Heart right ventricle (tissue), 16 donors: Measurements from ENCODE around the gene RGS16. TPM values are rescaled to one million over a fixed set of nuclear protein-coding genes. Genes with fewer than 3 reads are reported as not detected.

ENCODE experiments used
- ATAC-seq, 8 donors: fragments of 200-7000 bp; cut with Tn5 transposase; one replicate each; pipeline ENCODE4 v1.9.1; 2020; ENCODE audit warnings: mild to moderate bottlenecking in 8 of 8, moderate library complexity in 8 of 8, moderate number of reproducible peaks in 1 of 8
- DNase-seq, 2 donors: peaks; one replicate each; pipeline ENCODE4 v3.0.0-alpha.2; 2020
- H3K27ac ChIP-seq, 10 donors: fragments of 200-600 bp; sonication (generic) in 2 of 10; one replicate each; pipeline versions ENCODE4 v1.5.0 to v1.8.0; 2020 to 2022; ENCODE audit warnings: mild to moderate bottlenecking in 3 of 10
- H3K27me3 ChIP-seq, 7 donors: fragments of 200-600 bp; one replicate each; pipeline ENCODE4 v1.8.0; 2021 to 2022; ENCODE audit warnings: mild to moderate bottlenecking in 2 of 7
- H3K36me3 ChIP-seq, 9 donors: fragments of 200-600 bp; sonication (generic) in 1 of 9; one replicate each; pipeline versions ENCODE4 v1.5.0 to v1.8.0; 2020 to 2022; ENCODE audit warnings: mild to moderate bottlenecking in 2 of 9
- H3K4me1 ChIP-seq, 9 donors: fragments of 200-600 bp; sonication (generic) in 1 of 9; one replicate each; pipeline versions ENCODE4 v1.5.0 to v1.8.0; 2020 to 2022; ENCODE audit warnings: mild to moderate bottlenecking in 4 of 9
- H3K4me3 ChIP-seq, 10 donors: fragments of 200-600 bp; sonication (generic) in 2 of 10; one replicate each; pipeline versions ENCODE4 v1.5.0 to v1.8.0; 2020 to 2022; ENCODE audit warnings: mild to moderate bottlenecking in 7 of 10, moderate library complexity in 2 of 10
- H3K9me3 ChIP-seq, 11 donors: fragments of 200-600 bp in 10 of 11; sonication (generic) in 2 of 11; one replicate each; pipeline versions ENCODE4 v1.5.0 to v1.8.0; 2013 to 2022; ENCODE audit warnings: mild to moderate bottlenecking in 2 of 11, control low read depth in 1 of 11, moderate library complexity in 1 of 11
- CTCF ChIP-seq, 9 donors: fragments of 200-600 bp; sonication (generic) in 2 of 9; IDR thresholded peaks; one replicate each; pipeline versions ENCODE4 v1.5.0 to v1.8.0; 2021 to 2022; ENCODE audit warnings: antibody characterized with exemption in 9 of 9, mild to moderate bottlenecking in 5 of 9, moderate library complexity in 1 of 9
- WGBS, 2 donors: extraction: QIAGEN DNeasy Blood & Tissue Kit; methylation state at CpG; one replicate each; pipeline ENCODE4 v1.1.7; 2013; ENCODE audit warnings: inconsistent platforms in 1 of 2; 5-methylcytosine and 5-hydroxymethylcytosine counted together
- intact Hi-C, 10 donors: fragments of 100-400 bp; cut with DNase I; formaldehyde crosslinking; loops; one replicate each; pipeline versions ENCODE4 v1.11.1 to v1.14.2; 2022
- polyA plus RNA-seq, 2 donors: library from polyadenylated mRNA; stranded (reverse); fragments of 200-250 nt; gene quantifications; one replicate each; pipeline ENCODE4 v1.2.3, GENCODE V29; 2013
- total RNA-seq, 10 donors: library from RNA; stranded (reverse); fragmentation: NEBNext Ultra II Directional in 3 of 10; extraction: Animal tissue kit (Norgen Biotek cat#: 25700) in 3 of 10; gene quantifications; one replicate each; pipeline versions ENCODE4 v1.2.1 to v1.2.4, GENCODE V29; 2021 to 2023
- donor health status: Arrhythmogenic right ventricular cardiomyopathy.
- donor health status: ischemic (EF 13 %, LVEDD 7.1; RV severe dilation, severe dysfunction).
- donor health status: healthy with polysubstance abuse.
- donor health status: DM: no; HTN: yes; CAD: no.
- donor health status: DM: no; HTN: no; CAD: no.
- donor health status: ischemic (EF 25% LVEDD 6.9; RV normal size, moderate dysfunction).
- donor health status: ischemic (EF 25% LVEDD 5.7; RV mildly dilated, moderate dysfunction).
- donor health status: healthy.
- donor health status: DM: yes; HTN: yes; CAD: no.
- donor health status: Ischemic cardiomyopathy.
- donor health status: ischemic (EF 35%, LVEDD 5.7; RV mildly dilated, moderate dysfunction).
- donor health status: nonischemic (EF 11% LVEDD 7.7; RV severe dilation, severe dysfunction).
- donor health status: DM: yes; HTN: yes; CAD: no.
- donor health status: PGD.
- donor health status: ischemic (EF 29% LVEDD 5.4; RV normal size, mild dysfunction).
- donor health status: nonischemic (EF 23%, LVEDD 6.1; RV moderate dilation, normal function).

RGS16 gene
- total and polyA plus RNA-seq, 12 donors, result 0.42 to 8.7 (median 2.3) TPM

- DNase-seq (no peak), ATAC-seq (no peak)
- H3K9me3 ChIP-seq, result no peaks in the 10 kb centered on the region
- no peaks in the 10 kb centered on the region for H3K27me3 ChIP-seq
- H3K27ac ChIP-seq, result no peak overlapping the region
- intact Hi-C loops, result no loop called here
- no peaks in the 10 kb centered on the region for H3K36me3 ChIP-seq
- no peaks in the 10 kb centered on the region for H3K4me1 ChIP-seq
- 90 to 94% methylated on average over 3 of the region's 3 CpGs for WGBS, 2 donors
- TF ChIP-seq CTCF (IDR thresholded peaks at IDR 0.05), result no peak
- no peak overlapping the region for H3K4me3 ChIP-seq
These were observed 39.5 kb upstream of the RGS16 start for GRCh38 chr1:182643699-182644098.

GRCh38 chr1:182642461-182642860 is 38.3 kb upstream of the RGS16 start:
- no peak for TF ChIP-seq CTCF (IDR thresholded peaks at IDR 0.05)
- Histone ChIP-seq H3K27ac (no peak overlapping the region), H3K4me3 (no peak overlapping the region), H3K36me3 (no peaks in the 10 kb centered on the region), H3K9me3 (no peaks in the 10 kb centered on the region), H3K27me3 (no peaks in the 10 kb centered on the region), H3K4me1 (no peaks in the 10 kb centered on the region)
- WGBS, 2 donors, result 96 to 97% methylated on average over 8 of the region's 8 CpGs
- DNase-seq, result no peak
- no peak for ATAC-seq
- intact Hi-C loops, result no loop called here

GRCh38 chr1:182641561-182641960 is 37.4 kb upstream of the RGS16 start:
- no peaks in the 10 kb centered on the region for H3K27me3 ChIP-seq
- no peak for TF ChIP-seq CTCF (IDR thresholded peaks at IDR 0.05)
- no peak overlapping the region for H3K27ac ChIP-seq
- H3K4me3 ChIP-seq, result no peak overlapping the region
- WGBS, 2 donors, result 96 to 97% methylated on average over 5 of the region's 5 CpGs
- no peak for ATAC-seq
- no peaks in the 10 kb centered on the region for H3K4me1 ChIP-seq
- intact Hi-C loops, result no loop called here
- no peak for DNase-seq
- H3K9me3 ChIP-seq, result no peaks in the 10 kb centered on the region
- no peaks in the 10 kb centered on the region for H3K36me3 ChIP-seq

GRCh38 chr1:182639330-182639729 is 35.1 kb upstream of the RGS16 start:
- H3K9me3 ChIP-seq, result no peaks in the 10 kb centered on the region
- no peaks in the 10 kb centered on the region for H3K27me3 ChIP-seq
- H3K4me3 ChIP-seq, result no peak overlapping the region
- ATAC-seq (no peak), DNase-seq (no peak)
- H3K27ac ChIP-seq, result no peak overlapping the region
- 92 to 93% methylated on average over 1 of the region's 1 CpG for WGBS, 2 donors
- H3K36me3 ChIP-seq, result no peaks in the 10 kb centered on the region
- intact Hi-C loops, result no loop called here
- no peak for TF ChIP-seq CTCF (IDR thresholded peaks at IDR 0.05)
- no peaks in the 10 kb centered on the region for H3K4me1 ChIP-seq

GRCh38 chr1:182637769-182638168 is 33.6 kb upstream of the RGS16 start:
- intact Hi-C loops, result no loop called here
- 91 to 92% methylated on average over 5 of the region's 5 CpGs for WGBS, 2 donors
- no peak for TF ChIP-seq CTCF (IDR thresholded peaks at IDR 0.05)
- Histone ChIP-seq H3K4me3 (no peak overlapping the region), H3K4me1 (peaks cover 0 to 8% (median 0%) of the 10 kb centered on the region in 9 donors), H3K9me3 (no peaks in the 10 kb centered on the region), H3K27me3 (no peaks in the 10 kb centered on the region), H3K27ac (no peak overlapping the region), H3K36me3 (no peaks in the 10 kb centered on the region)
- DNase-seq (no peak), ATAC-seq (no peak)
